H1 (cell line): ENCODE measurements around the gene KCTD17. TPM values are rescaled to one million over a fixed set of nuclear protein-coding genes. Genes with fewer than 3 reads are reported as not detected.

ENCODE experiments used
- CTCF ChIA-PET: fragments of 300-600 bp; sonication (Branson Sonifier 250); formaldehyde crosslinking; loops from one replicate; lab custom pipeline; 2021; ENCODE audit not compliant: partially characterized antibody; lab: Charles Lee
- POLR2A ChIA-PET: fragments of 300-600 bp; sonication (Branson Sonifier 250); formaldehyde crosslinking; loops from one replicate; lab custom pipeline; 2021; ENCODE audit warnings: inconsistent platforms; ENCODE audit not compliant: partially characterized antibody; lab: Charles Lee
- DNase-seq, 2 experiments: peaks; one replicate each; pipeline versions ENCODE4 v3.0.0 to v3.0.0-alpha.2; 2010 to 2022; ENCODE audit warnings: low spot score in 2 of 2, low read depth in 1 of 2, mixed read lengths in 1 of 2
- FAIRE-seq: peaks from 2 replicates; lab custom pipeline; 2011; peaks lifted over from hg19 to GRCh38; lab: Jason Lieb, UNC
- H2AFZ ChIP-seq: 2 replicates; pipeline ENCODE4 v1.8.1; 2012; ENCODE audit warnings: low read length, inconsistent platforms
- H2AK5ac ChIP-seq: 2 replicates; pipeline ENCODE4 v1.6.1; 2013; ENCODE audit warnings: low read depth, low read length
- H2BK120ac ChIP-seq: replicated peaks from 2 replicates; pipeline ENCODE3; 2013; ENCODE audit warnings: low read depth, low read length, inconsistent platforms
- H2BK12ac ChIP-seq: 2 replicates; pipeline ENCODE4 v1.6.1; 2013; ENCODE audit warnings: low read depth, low read length
- H2BK15ac ChIP-seq: 2 replicates; pipeline ENCODE4 v1.6.1; 2013; ENCODE audit warnings: low read length
- H2BK20ac ChIP-seq: 2 replicates; pipeline ENCODE4 v1.6.1; 2013; ENCODE audit warnings: low read length
- H2BK5ac ChIP-seq: 2 replicates; pipeline ENCODE4 v1.6.1; 2013; ENCODE audit warnings: low read depth, low read length
- H3K14ac ChIP-seq: 2 replicates; pipeline ENCODE4 v1.6.1; 2013; ENCODE audit warnings: inconsistent platforms; ENCODE audit not compliant: insufficient read length
- H3K18ac ChIP-seq: 2 replicates; pipeline ENCODE4 v1.6.1; 2013; ENCODE audit warnings: low read length; ENCODE audit errors: extremely low read depth
- H3K23ac ChIP-seq: 2 replicates; pipeline ENCODE4 v1.6.1; 2013; ENCODE audit warnings: inconsistent platforms; ENCODE audit not compliant: insufficient read length
- H3K23me2 ChIP-seq: 2 replicates; pipeline ENCODE4 v1.6.1; 2013; ENCODE audit warnings: low read depth, low read length
- H3K27ac ChIP-seq: 2 replicates; pipeline ENCODE4 v1.6.1; 2011; ENCODE audit warnings: low read depth, low read length, inconsistent platforms
- H3K27me3 ChIP-seq, 4 experiments: replicated peaks in 1 of 4; 1 replicate in 1 of 4; 2 replicates in 3 of 4; pipeline versions ENCODE4 v1.6.1 to v1.8.1; 2011 to 2013; ENCODE audit warnings: low read length in 3 of 4, mild to moderate bottlenecking in 3 of 4, inconsistent platforms in 2 of 4, mixed read lengths in 2 of 4, moderate library complexity in 1 of 4; ENCODE audit not compliant: control insufficient read depth in 3 of 4, insufficient read depth in 3 of 4; ENCODE audit errors: extremely low read depth in 1 of 4
- H3K36me3 ChIP-seq, 4 experiments: 2 replicates each; pipeline versions ENCODE4 v1.6.1 to v1.8.1; 2011 to 2013; ENCODE audit warnings: mild to moderate bottlenecking in 4 of 4, low read length in 3 of 4, moderate library complexity in 2 of 4, control low read depth in 1 of 4, inconsistent platforms in 1 of 4; ENCODE audit not compliant: insufficient read depth in 4 of 4, control insufficient read depth in 2 of 4
- H3K4ac ChIP-seq: replicated peaks from 2 replicates; pipeline ENCODE3; 2013; ENCODE audit warnings: low read length, low read depth, mixed read lengths, inconsistent platforms; ENCODE audit not compliant: insufficient read length
- H3K4me1 ChIP-seq, 4 experiments: replicated peaks in 1 of 4; 1 replicate in 1 of 4; 2 replicates in 3 of 4; pipeline versions ENCODE4 v1.6.1 to v1.8.1; 2011 to 2013; ENCODE audit warnings: low read length in 3 of 4, inconsistent platforms in 2 of 4, mixed read lengths in 1 of 4; ENCODE audit not compliant: insufficient read depth in 4 of 4, control insufficient read depth in 3 of 4
- H3K4me2 ChIP-seq, 2 experiments: 2 replicates each; pipeline versions ENCODE4 v1.6.1 to v1.8.1; 2011 to 2013; ENCODE audit warnings: low read depth in 2 of 2, low read length in 2 of 2, control low read depth in 1 of 2, inconsistent platforms in 1 of 2, mild to moderate bottlenecking in 1 of 2; ENCODE audit not compliant: insufficient read depth in 1 of 2
- H3K4me3 ChIP-seq, 4 experiments: fragments of 200-600, 300-600 bp in 1 of 4; sonication (generic), shearing (Covaris generic), sonication (Bioruptor Twin) in 1 of 4; 2 replicates each; pipeline versions ENCODE4 v1.5.1 to v1.8.1; 2011 to 2016; ENCODE audit warnings: low read length in 4 of 4, low read depth in 3 of 4, control low read depth in 2 of 4, inconsistent platforms in 2 of 4, mild to moderate bottlenecking in 2 of 4, mixed read lengths in 1 of 4, moderate library complexity in 1 of 4; ENCODE audit not compliant: insufficient read depth in 2 of 4; ENCODE audit errors: extremely low read depth in 1 of 4
- H3K56ac ChIP-seq: replicated peaks from 2 replicates; pipeline ENCODE3; 2013; ENCODE audit warnings: low read depth, mild to moderate bottlenecking, mixed read lengths, low read length, inconsistent platforms; ENCODE audit not compliant: insufficient read length
- H3K79me1 ChIP-seq: 2 replicates; pipeline ENCODE4 v1.6.1; 2013; ENCODE audit warnings: low read depth, low read length, control low read depth
- H3K79me2 ChIP-seq, 2 experiments: 2 replicates each; pipeline versions ENCODE4 v1.6.1 to v1.8.1; 2012 to 2013; ENCODE audit warnings: low read length in 2 of 2, mild to moderate bottlenecking in 2 of 2, inconsistent platforms in 1 of 2; ENCODE audit not compliant: insufficient read depth in 2 of 2, control insufficient read depth in 1 of 2
- H3K9ac ChIP-seq, 4 experiments: replicated peaks in 1 of 4; 1 replicate in 1 of 4; 2 replicates in 3 of 4; pipeline versions ENCODE4 v1.6.1 to v1.8.1; 2011 to 2013; ENCODE audit warnings: low read depth in 3 of 4, low read length in 3 of 4, control low read depth in 2 of 4, mild to moderate bottlenecking in 2 of 4, moderate library complexity in 2 of 4, inconsistent platforms in 1 of 4; ENCODE audit errors: extremely low read depth in 1 of 4
- H3K9me3 ChIP-seq, 2 experiments: 2 replicates each; pipeline versions ENCODE4 v1.6.1 to v1.8.1; 2012 to 2013; ENCODE audit warnings: mild to moderate bottlenecking in 2 of 2, moderate library complexity in 2 of 2, control low read depth in 1 of 2, inconsistent platforms in 1 of 2, low read depth in 1 of 2, low read length in 1 of 2, mixed read lengths in 1 of 2; ENCODE audit not compliant: insufficient read depth in 2 of 2
- H4K20me1 ChIP-seq, 2 experiments: replicated peaks in 1 of 2; 2 replicates each; pipeline versions ENCODE3 to v1.8.1; 2011 to 2013; ENCODE audit warnings: inconsistent platforms in 2 of 2, low read length in 2 of 2, mild to moderate bottlenecking in 1 of 2; ENCODE audit not compliant: insufficient read depth in 2 of 2, control insufficient read depth in 1 of 2
- H4K5ac ChIP-seq: 2 replicates; pipeline ENCODE4 v1.6.1; 2013; ENCODE audit warnings: low read length, low read depth, mixed read lengths, inconsistent platforms; ENCODE audit not compliant: insufficient read length
- H4K8ac ChIP-seq: 2 replicates; pipeline ENCODE4 v1.8.0; 2013; ENCODE audit warnings: mild to moderate bottlenecking, moderate library complexity, low read length, inconsistent platforms; ENCODE audit not compliant: insufficient read depth; ENCODE audit errors: extremely low read depth
- H4K91ac ChIP-seq: replicated peaks from 2 replicates; pipeline ENCODE3; 2013; ENCODE audit warnings: low read length, mixed read lengths, inconsistent platforms; ENCODE audit not compliant: insufficient read length
- CBX8 ChIP-seq: fragments of 300-800, 300-1000 bp; sonication (generic); IDR thresholded peaks from 2 replicates; pipeline ENCODE4 v1.7.1; 2016; ENCODE audit warnings: low read depth, low read length, borderline replicate concordance
- CREB1 ChIP-seq: IDR thresholded peaks from 2 replicates; pipeline ENCODE4 v1.6.1; 2012; ENCODE audit warnings: inconsistent platforms
- CTBP2 ChIP-seq: IDR thresholded peaks from 2 replicates; pipeline ENCODE4 v1.7.0; 2011; ENCODE audit warnings: borderline replicate concordance, mild to moderate bottlenecking, moderate library complexity, mixed read lengths, low read length; ENCODE audit not compliant: insufficient read depth, insufficient read length
- EP300 ChIP-seq, 2 experiments: IDR thresholded peaks; 1 replicate in 1 of 2; 2 replicates in 1 of 2; pipeline ENCODE4 v1.6.1; 2011 to 2012; ENCODE audit warnings: low read depth in 2 of 2, low read length in 2 of 2, mild to moderate bottlenecking in 2 of 2, borderline replicate concordance in 1 of 2, inconsistent platforms in 1 of 2, moderate library complexity in 1 of 2
- EZH2 ChIP-seq: fragments of 200-600 bp; sonication (generic); IDR thresholded peaks from 2 replicates; pipeline ENCODE4 v1.7.1; 2012; ENCODE audit warnings: low read depth, mild to moderate bottlenecking, moderate library complexity, low read length, inconsistent platforms; ENCODE audit not compliant: severe bottlenecking
- FOSL1 ChIP-seq: IDR thresholded peaks from 2 replicates; pipeline ENCODE4 v1.6.1; 2011; ENCODE audit warnings: mild to moderate bottlenecking, low read depth, low read length, moderate library complexity; ENCODE audit not compliant: insufficient read depth
- JUN ChIP-seq: IDR thresholded peaks from 2 replicates; pipeline ENCODE4 v1.6.1; 2011; ENCODE audit warnings: low read depth, mild to moderate bottlenecking, improper control_type of control experiment, low read length
- RAD21 ChIP-seq, 2 experiments: IDR thresholded peaks in 1 of 2; conservative IDR thresholded peaks in 1 of 2; 2 replicates each; pipeline ENCODE4 v1.6.1; 2011; ENCODE audit warnings: low read depth in 2 of 2, low read length in 2 of 2, improper control_type of control experiment in 1 of 2, inconsistent platforms in 1 of 2, mild to moderate bottlenecking in 1 of 2, moderate library complexity in 1 of 2
- RBBP5 ChIP-seq: IDR thresholded peaks from 2 replicates; pipeline ENCODE4 v1.7.1; 2012; ENCODE audit warnings: low read depth, mild to moderate bottlenecking, inconsistent platforms, low read length, moderate library complexity, borderline replicate concordance
- TAF1 ChIP-seq: IDR thresholded peaks from 2 replicates; pipeline ENCODE4 v1.6.1; 2011; ENCODE audit warnings: mild to moderate bottlenecking, low read depth, low read length
- WGBS, 2 experiments: shearing (Covaris generic) in 1 of 2; methylation state at CpG; one replicate each; pipeline versions ENCODE4 v1.1.6 to v1.1.7; 2013 to 2015; ENCODE audit warnings: low lambda C conversion rate in 2 of 2, mixed read lengths in 2 of 2, inconsistent platforms in 1 of 2, low coverage in 1 of 2, missing lambda C conversion rate in 1 of 2; ENCODE audit not compliant: insufficient replicate concordance in 2 of 2, insufficient coverage in 1 of 2, insufficient read length in 1 of 2; ENCODE audit errors: extremely low coverage in 1 of 2, missing lambda C conversion rate in 1 of 2; 5-methylcytosine and 5-hydroxymethylcytosine counted together
- polyA plus RNA-seq, 7 experiments: library from polyadenylated mRNA; depleted of rRNA in 3 of 7; stranded (reverse) in 5 of 7; unstranded in 2 of 7; fragments of >200 nt in 5 of 7; fragments of 200-250 nt in 2 of 7; gene quantifications; 1 replicate in 5 of 7; 2 replicates in 1 of 7; 4 replicates in 1 of 7; pipeline versions ENCODE4 v1.2.1 to v1.2.3, GENCODE V29; 2011 to 2013; ENCODE audit warnings: missing spikeins in 2 of 7, mixed read lengths in 2 of 7
- total RNA-seq: library from RNA; stranded (reverse); fragmentation: NEBNext Ultra II Directional; extraction: Animal tissue kit (Norgen Biotek cat#: 25700); gene quantifications from 2 replicates; pipeline ENCODE4 v1.2.1, GENCODE V29; 2021

Gene KCTD17
- total and polyA plus RNA-seq, 2 of the 8 experiments (the other 6 are each of a cell fraction or from before 2014, with no cell fraction given) = 39.4 to 44.0 TPM

GRCh38 chr22:37052386-37053309 is 1.1 kb downstream of the KCTD17 start:
- H4K5ac ChIP-seq = no peak overlapping the region
- no peak overlapping the region for H4K8ac ChIP-seq
- H2BK5ac ChIP-seq = no peak overlapping the region
- H3K27ac ChIP-seq = no peak overlapping the region
- H3K36me3 ChIP-seq = peaks cover 0 to 6% (median under 1%) of the 10 kb centered on the region in 4 experiments; a peak in 3 of 8 replicates
- H4K20me1 ChIP-seq = peaks cover 0 to 10% of the 10 kb centered on the region in 2 experiments
- H2AK5ac ChIP-seq = no peak overlapping the region
- WGBS, 2 experiments = 83% methylated on average over 19 of the region's 25 CpGs; no CpG with 5 or more reads in 1 of the 2 experiments
- DNase-seq (no peak), FAIRE-seq (no peak)
- H3K9me3 ChIP-seq = no peaks in the 10 kb centered on the region
- no peak overlapping the region for H3K56ac ChIP-seq
- POLR2A ChIA-PET = interaction anchor here (0.5 to 2.2 kb wide), 9 partner anchors 9 to 525 kb away, joined by 3 to 6 read pairs (median 4); partner anchors contain the start of genes MPST and TST
- H3K27me3 ChIP-seq = no peaks in the 10 kb centered on the region; a peak in 3 of 7 replicates
- H2BK15ac ChIP-seq = no peak overlapping the region
- H3K4me3 ChIP-seq = peak overlapping the region; percentile 62 to 99 (median 69)
- H3K4me1 ChIP-seq = peaks cover 0 to 10% (median 7%) of the 10 kb centered on the region in 4 experiments; a peak in 5 of 7 replicates
- H2BK12ac ChIP-seq = no peak overlapping the region
- H4K91ac ChIP-seq = no peak overlapping the region
- no peak overlapping the region for H2AFZ ChIP-seq
- no peak overlapping the region for H3K4ac ChIP-seq
- H3K14ac ChIP-seq = no peak overlapping the region
- H2BK120ac ChIP-seq = no peak overlapping the region
- H3K23ac ChIP-seq = no peak overlapping the region
- no peaks in the 10 kb centered on the region for H3K79me2 ChIP-seq
- H3K23me2 ChIP-seq = peaks cover 5% of the 10 kb centered on the region; the same call in 1 of the 2 replicates
- no peaks in the 10 kb centered on the region for H3K79me1 ChIP-seq
- H3K9ac ChIP-seq = peak overlapping the region in 2 of 4 experiments; percentile 29 to 57; a peak in 4 of 7 replicates
- CTCF ChIA-PET = interaction anchor here (1.0 to 3.3 kb wide), 4 partner anchors 7 to 207 kb away, joined by 3 to 27 read pairs (median 5); no protein-coding TSS in a partner anchor
- H3K18ac ChIP-seq = no peak overlapping the region
- peak overlapping the region; percentile 54 to 77 for H3K4me2 ChIP-seq
- no peak overlapping the region for H2BK20ac ChIP-seq
- TF ChIP-seq CREB1 (no peak), FOSL1 (no peak), RBBP5 (no peak), CTBP2 (no peak), EZH2 (no peak), JUN (no peak), CBX8 (no peak), EP300 (IDR thresholded peaks at IDR 0.05; ENCODE audit: borderline replicate concordance in 1 of 2, low read depth in 2 of 2, low read length in 2 of 2) (no peak), RAD21 (IDR thresholded peaks at IDR 0.05 in 1 of 2, conservative IDR thresholded peaks at IDR 0.05 in 1 of 2; ENCODE audit: low read depth in 2 of 2, low read length in 2 of 2) (no peak), TAF1 (no peak)
